Naive thymus-derived CD8-positive, alpha-beta T cell (primary cell): ENCODE measurements around the gene CDH10. TPM values are rescaled to one million over a fixed set of nuclear protein-coding genes. Genes with fewer than 3 reads are reported as not detected.

Experiments used
- ATAC-seq, 2 donors: fragments of 150-1000 bp; cut with Tn5 transposase in 1 of 2; sonication (Bioruptor Pico), chemical (Tn5 transposase) in 1 of 2; 1 replicate in 1 of 2; 2 replicates in 1 of 2; pipeline ENCODE4 v1.10.0; 2021; ENCODE audit warnings: mild to moderate bottlenecking in 2 of 2, moderate library complexity in 2 of 2
- POLR2A ChIA-PET: fragments of 350-600 bp; sonication (Branson Sonifier 250); formaldehyde crosslinking; loops from one replicate; lab custom pipeline; 2021; ENCODE audit warnings: antibody characterized with exemption; lab: Charles Lee
- DNase-seq, 10 donors: peaks; one replicate each; pipeline versions ENCODE4 v3.0.0 to v3.0.0-alpha.2; 2020 to 2022
- H3K27ac Mint-ChIP-seq, 10 donors: one replicate each; pipeline ENCODE4 v1.8.0; 2020 to 2022; ENCODE audit warnings: mild to moderate bottlenecking in 10 of 10, mixed read lengths in 10 of 10, moderate library complexity in 4 of 10, inconsistent platforms in 1 of 10
- H3K27me3 Mint-ChIP-seq, 5 donors: one replicate each; pipeline ENCODE4 v1.8.0; 2021 to 2022; ENCODE audit warnings: mixed read lengths in 5 of 5
- H3K36me3 Mint-ChIP-seq, 3 donors: one replicate each; pipeline ENCODE4 v1.8.0; 2020 to 2022; ENCODE audit warnings: mixed read lengths in 3 of 3, mild to moderate bottlenecking in 2 of 3, inconsistent platforms in 1 of 3
- H3K4me1 Mint-ChIP-seq, 4 donors: one replicate each; pipeline ENCODE4 v1.8.0; 2021 to 2022; ENCODE audit warnings: mixed read lengths in 4 of 4
- H3K4me3 Mint-ChIP-seq, 10 donors: one replicate each; pipeline ENCODE4 v1.8.0; 2020 to 2022; ENCODE audit warnings: mild to moderate bottlenecking in 10 of 10, mixed read lengths in 10 of 10, moderate library complexity in 6 of 10, inconsistent platforms in 1 of 10
- H3K9me3 Mint-ChIP-seq, 9 donors: one replicate each; pipeline ENCODE4 v1.8.0; 2020 to 2022; ENCODE audit warnings: mixed read lengths in 9 of 9, mild to moderate bottlenecking in 3 of 9, inconsistent platforms in 1 of 9, moderate library complexity in 1 of 9
- polyA plus RNA-seq, 3 donors: library from polyadenylated mRNA; unstranded; fragments of 300-500 nt; fragmentation: Illumina TruSeq; gene quantifications; one replicate each; pipeline ENCODE4 v1.2.3, GENCODE V29; 2021
- total RNA-seq, 8 experiments: library from RNA in 2 of 8; stranded (reverse) in 2 of 8; gene quantifications; one replicate each; pipeline ENCODE4 v1.2.3 and lab custom pipeline; 2021 to 2026

Gene CDH10
- total and polyA plus RNA-seq, 5 experiments from 2014 or later = not detected

DNA sequence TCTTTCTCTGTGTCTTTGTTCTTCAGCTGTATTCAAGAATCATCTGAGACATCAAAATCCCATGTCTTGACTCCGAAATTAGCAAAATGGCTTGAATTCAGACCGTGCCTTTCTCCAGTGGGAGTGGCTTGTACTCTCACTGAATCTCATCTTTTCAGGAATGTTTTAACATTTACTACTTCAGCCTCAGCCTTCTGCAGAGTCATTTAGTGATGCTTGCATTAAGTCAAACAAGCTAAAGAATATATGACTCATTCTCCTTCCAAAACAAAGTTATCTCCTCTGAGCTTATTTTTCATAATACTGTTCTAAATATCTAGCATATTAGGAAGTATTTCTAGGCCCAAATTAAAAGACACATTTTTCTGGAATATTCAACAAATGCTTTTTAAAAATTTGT is 205.3 kb downstream of the CDH10 start:
- no peaks in the 10 kb centered on the region for H3K27me3 Mint-ChIP-seq
- H3K36me3 Mint-ChIP-seq = peaks cover 0 to 6% (median 0%) of the 10 kb centered on the region in 3 donors
- H3K4me3 Mint-ChIP-seq = no peak overlapping the region
- peaks cover 0 to 39% (median 11%) of the 10 kb centered on the region in 9 donors for H3K9me3 Mint-ChIP-seq
- H3K4me1 Mint-ChIP-seq = no peaks in the 10 kb centered on the region
- no peak overlapping the region for H3K27ac Mint-ChIP-seq
- ATAC-seq (no peak), DNase-seq (no peak)
- POLR2A ChIA-PET = no interaction called here
